Activated naive CD4-positive, alpha-beta T cell (primary cell): ENCODE measurements around the gene GAL3ST3.

ENCODE experiments used
- DNase-seq, 4 experiments: peaks; one replicate each; lab custom pipeline; 2025; lab: John Stamatoyannopoulos, UW

Gene GAL3ST3

DNA sequence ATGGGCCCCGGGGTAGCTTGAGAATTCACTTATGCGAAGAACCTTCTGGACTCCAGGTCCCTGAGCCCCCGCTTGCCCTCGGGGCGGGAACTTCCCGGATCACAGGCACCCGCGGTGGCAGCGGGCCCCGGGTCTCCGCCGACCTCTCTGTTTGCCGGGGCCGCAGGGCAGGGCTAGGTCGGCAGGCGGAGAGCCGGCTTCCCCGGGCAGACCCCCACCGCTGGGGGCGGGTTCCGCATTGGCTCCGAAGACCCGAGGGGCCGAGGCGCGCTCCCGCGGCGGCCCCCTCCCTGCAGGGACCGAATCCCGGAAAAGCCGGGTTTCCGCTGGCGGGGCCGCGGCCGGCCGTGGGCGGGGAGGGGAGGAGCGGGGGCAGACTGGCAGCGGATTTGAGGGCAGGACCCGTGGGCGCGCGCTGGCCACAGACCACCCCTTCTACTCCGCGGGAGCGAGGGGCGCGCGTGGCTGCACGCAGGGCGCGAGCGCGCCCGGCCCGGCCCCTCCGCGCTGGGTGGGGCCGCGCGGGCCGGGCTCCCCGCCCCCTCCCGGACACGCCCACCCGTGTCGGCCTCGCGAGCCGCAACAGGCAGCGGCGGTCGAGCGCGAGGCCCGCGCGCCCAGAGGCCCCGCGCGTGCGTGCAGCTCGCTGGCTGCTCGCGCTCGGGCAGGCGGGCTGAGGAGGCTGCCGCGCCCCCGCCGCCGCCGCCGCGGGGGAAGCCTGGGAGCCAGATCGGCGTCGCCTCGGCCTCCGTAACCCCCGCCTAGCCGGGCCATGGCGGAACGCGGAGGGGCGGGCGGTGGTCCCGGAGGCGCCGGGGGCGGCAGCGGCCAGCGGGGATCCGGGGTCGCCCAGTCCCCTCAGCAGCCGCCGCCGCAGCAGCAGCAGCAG is 21.0 kb upstream of the GAL3ST3 start, which contains the start of gene PACS1:
Gene PACS1 (plus strand): TSS at position 558 of the 889 bp plus-strand sequence. CDS start 215 bp downstream, at position 773.
- DNase-seq: peak; percentile 33 to 73 (median 49)

DNA sequence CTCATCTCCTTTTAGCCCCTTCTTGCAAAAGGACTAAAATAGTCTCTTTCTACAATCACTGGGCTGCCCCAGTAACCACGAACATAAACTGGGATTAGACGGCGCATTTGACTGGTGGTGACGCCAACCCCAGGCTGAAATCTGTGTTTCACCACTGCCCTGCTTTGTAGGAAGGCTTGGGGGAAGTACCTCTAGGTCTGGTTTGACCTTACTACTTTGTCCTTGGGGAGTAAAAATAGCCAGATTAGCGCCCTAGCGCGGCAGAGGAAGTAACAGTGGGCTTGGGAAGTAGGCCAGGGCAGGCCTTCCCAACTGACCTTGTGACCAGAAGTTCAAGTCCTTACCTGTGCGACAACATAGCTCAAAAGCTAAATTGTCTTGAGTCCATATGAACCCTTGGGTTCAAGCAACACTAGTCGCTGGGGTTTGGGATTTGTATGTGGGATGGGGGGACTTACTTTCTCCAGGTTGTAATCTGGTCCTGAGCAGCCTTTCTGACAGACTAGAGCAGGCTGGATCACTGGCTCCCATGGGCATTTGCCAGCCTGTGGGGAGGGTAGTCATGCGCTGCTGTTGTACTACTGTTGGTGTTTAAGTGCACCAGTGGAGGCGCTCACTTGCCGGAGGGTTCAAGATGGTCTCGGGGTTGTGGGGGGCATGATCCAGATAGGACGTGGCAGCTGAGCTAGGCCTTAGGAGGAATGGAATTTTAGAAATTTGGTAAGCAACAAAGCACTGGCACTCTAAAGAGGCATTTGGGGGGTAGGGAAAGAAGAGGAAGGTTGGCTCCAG is 20.2 kb upstream of the GAL3ST3 start:
- no peak for DNase-seq

DNA sequence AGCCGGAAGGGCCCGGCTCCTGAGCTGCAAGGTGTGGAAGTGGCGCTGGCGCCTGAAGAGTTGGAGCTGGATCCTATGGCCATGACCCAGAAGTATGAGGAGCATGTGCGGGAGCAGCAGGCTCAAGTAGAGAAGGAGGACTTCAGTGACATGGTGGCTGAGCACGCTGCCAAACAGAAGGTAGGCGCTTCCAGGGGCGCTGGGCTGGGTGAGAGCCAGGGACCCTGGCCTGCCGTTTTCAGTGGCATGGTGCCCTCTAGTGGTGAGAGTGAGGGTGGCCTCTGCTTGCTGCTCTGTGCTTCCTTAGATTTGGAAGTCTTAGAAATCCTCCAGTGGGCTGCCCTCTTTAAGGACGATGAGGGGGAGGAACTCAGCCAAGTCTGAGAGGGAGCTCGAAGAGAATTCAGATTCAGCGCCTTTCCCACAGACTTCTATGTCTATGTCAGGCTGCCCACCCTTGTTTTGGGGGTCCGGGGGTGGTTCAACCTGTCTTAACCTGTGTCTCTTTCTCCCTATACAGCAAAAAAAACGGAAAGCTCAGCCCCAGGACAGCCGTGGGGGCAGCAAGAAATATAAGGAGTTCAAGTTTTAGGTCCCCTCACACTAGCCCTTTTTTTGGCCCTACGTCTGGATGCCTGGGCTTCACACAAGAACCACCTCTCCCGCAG is 19.3 kb upstream of the GAL3ST3 start:
- DNase-seq: peak; percentile 35 to 62 (median 56)

- no peak for DNase-seq
These were observed 18.7 kb upstream of the GAL3ST3 start for GRCh38 chr11:66067640-66068039.

DNA sequence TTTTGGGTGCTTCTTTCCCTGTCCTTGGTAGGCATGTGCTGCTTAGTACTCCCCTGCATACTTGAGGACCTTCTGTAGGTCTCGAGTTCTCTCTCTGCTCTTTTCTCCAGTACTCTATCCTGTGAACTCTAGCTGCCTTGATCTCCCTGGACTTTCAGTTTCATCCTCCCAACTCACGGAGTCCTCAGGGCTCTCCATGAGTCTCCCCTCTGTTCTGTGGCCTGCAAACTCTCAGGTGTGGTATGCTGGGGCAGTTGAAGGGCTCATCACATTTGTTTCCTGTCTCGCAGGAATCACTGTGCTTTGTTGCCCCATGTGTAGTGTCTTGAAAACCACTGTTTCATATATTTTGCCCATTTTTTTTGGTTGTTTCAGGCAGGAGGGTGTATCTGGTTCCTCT is 17.8 kb upstream of the GAL3ST3 start:
- no peak for DNase-seq

- no peak for DNase-seq
These were observed 15.6 kb upstream of the GAL3ST3 start for GRCh38 chr11:66064571-66064970.

- no peak for DNase-seq
These were observed 14.9 kb upstream of the GAL3ST3 start for GRCh38 chr11:66063900-66064299.

GRCh38 chr11:66062408-66062807 is 13.4 kb upstream of the GAL3ST3 start:
- no peak for DNase-seq

DNA sequence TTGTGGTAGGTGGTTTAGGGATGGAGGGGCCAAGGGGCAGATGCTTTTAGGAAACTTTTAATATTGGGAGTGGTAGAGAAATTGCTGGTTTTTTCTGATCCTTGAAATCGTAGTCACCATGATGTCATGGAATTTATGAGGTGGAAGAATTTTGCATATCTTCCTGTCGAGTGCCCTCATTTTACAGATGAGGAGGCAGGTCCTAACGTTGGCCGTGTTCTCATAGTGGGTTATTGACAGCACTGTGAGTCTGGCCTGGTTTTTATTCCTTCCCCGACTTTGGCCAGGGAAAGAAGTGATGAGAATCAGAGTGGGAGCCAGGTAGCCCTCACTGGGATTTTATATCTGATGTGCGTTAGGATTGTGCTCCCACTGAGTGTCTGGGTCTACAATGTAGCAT is 12.3 kb upstream of the GAL3ST3 start:
- DNase-seq: no peak

- DNase-seq: no peak
These were observed 11.2 kb upstream of the GAL3ST3 start for GRCh38 chr11:66059966-66060680.

DNA sequence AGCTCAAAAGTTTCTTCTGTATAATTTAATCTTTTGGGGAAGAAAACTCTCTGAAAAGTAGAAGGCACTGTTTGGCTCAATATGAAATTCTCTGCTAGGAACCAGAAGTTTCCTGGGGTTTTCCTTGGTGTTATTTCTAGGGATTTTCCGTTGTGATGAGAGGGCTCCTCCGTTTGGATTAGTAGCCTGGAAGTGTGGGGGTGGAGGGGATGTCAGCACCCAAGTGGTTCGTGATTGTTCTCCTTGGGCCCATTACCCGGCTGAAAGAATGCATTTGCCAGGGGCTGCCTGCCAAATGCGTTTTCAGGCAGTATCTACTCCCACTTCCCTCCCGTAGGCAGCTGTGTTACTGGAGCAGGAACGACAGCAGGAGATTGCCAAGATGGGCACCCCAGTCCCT is 7.5 kb upstream of the GAL3ST3 start:
- DNase-seq: no peak

- no peak for DNase-seq
These were observed 6.1 kb upstream of the GAL3ST3 start for GRCh38 chr11:66055021-66055420.

GRCh38 chr11:66052664-66052982 is 3.7 kb upstream of the GAL3ST3 start:
- no peak for DNase-seq

DNA sequence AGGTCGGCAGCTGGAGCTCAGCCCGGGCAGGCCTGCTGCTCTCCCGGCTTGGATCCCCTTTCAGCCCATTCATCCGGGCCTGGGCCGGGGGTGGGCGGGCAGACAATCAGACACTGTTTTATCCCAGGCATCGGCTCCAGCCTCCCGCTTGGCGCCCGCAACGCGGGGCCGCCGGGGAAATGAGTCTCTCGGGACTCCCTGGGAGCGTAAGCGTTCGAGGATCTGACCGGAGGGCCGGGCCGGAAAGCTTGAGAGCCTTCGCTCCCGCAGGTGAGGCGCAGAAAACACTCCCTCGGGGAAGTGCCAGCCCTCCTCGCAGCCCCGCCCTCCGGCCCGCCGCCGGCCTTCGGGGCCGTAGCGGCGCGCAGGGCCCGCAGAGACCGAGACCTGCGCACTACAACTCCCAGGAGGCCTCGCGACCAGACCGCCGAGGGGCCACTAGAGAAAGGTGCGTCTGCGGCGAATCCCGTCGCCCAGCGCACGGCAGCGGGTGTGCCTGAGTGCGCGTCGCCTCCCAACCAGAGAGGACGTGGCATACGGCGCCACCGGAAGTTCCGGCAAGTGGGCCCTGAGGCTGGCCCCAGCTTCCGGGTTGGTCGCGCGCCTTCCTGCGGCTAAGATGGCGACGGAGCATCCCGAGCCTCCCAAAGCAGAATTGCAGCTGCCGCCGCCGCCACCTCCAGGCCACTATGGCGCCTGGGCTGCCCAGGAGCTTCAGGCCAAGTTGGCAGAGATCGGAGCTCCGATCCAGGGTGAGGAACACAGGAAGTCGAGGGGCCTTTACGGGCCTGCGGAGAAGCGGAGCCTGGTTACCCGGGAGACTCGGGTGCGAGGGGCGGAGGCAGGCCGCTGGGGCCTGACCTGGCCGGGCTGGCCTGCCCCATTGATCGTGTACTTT is 3.1 kb upstream of the GAL3ST3 start, which contains the start of gene SF3B2:
Gene SF3B2 (plus strand): TSS at position 599 of the 898 bp plus-strand sequence. CDS start 21 bp downstream, at position 620.
- DNase-seq: peak; percentile 80 to 92 (median 88)

DNA sequence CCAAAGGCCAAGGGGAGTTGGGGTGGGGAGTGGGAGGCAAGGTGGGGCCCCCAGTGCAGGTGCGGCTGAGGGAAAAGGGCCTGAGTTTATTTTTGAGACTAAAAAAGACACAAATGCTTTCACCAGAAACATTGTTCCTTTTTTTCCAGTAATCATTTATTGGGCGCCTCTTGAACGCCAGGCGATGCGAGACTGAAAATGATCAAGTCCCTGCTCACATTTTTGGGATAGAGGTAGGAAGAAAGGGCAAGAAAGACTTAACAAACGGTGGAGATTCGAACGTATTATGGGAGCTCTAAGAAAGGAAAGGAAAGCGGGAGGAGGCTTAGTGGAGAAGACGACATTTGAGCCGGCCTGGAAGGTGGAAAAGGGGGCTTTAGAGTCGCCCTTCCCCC is 2.4 kb upstream of the GAL3ST3 start:
- DNase-seq: no peak

DNA sequence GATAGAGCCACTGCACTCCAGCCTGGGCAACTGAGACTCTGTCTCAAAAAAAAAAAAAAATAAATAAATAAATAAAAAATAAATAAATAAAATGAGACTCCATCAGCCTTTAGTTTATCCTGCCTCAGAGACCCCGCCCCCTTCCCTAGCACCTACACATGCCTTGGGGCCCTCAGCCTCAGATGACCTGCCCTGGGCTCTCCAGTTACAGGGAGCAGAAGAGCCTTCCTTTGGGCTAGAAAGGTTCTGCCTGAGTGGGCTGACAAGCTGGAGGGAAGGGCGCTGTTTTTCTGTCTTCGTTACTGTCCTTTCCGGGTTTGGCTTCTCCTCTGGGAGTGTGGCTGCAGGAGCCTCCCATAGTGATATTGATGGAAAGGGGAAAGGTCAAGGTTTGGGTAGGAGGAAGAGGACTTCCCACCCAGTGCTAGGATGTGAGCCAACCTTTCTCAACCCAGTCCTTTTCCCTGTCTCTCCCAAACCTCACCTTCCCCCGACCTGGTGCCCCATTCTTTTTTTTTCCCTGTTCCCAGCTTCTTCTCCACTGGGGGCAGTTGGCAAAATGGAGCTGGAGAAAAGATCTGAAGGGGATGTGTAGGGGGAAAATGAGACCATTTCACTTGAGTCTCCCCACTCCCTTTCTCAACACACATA is 1.7 kb upstream of the GAL3ST3 start:
- no peak for DNase-seq

DNA sequence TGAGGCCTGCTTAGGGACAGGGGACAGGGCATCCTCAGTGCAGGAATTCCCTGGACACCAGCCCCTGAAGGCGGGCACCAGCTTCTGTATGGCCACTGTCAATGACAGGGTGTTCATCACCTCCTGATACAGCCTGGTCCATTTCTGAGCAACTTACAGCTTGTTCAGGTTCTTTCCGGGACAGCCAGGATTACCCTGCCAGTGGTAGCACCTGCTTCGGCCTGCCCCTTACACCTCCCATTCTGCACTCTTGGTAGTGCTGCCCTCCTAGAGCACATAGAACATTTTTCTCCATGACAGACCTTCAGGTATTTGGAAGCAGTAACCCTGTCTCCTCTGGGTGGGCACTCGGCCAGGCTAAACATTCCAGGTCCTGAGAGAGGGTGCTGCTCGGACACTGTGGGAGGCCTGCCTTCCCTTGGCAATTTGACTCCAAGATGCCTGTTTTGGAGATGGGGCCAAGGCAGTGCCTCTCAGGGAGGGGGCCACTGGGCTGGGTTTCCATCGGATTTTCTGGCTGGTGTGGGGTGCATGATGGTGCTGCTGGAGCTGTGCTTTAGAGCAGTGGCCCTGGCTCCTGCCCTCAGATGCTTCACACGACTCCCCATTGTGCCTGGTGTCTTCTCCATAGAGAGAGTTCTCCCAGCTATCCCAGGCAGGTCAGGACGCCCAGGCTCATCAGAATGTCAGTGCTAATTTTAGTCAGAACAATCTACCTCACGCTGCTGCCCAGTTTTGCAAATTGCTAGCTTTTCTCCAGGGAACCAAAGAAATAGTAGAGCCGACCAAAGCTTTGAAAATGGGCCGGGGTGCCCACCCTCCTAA is 1.2 kb downstream of the GAL3ST3 start:
- no peak for DNase-seq

DNA sequence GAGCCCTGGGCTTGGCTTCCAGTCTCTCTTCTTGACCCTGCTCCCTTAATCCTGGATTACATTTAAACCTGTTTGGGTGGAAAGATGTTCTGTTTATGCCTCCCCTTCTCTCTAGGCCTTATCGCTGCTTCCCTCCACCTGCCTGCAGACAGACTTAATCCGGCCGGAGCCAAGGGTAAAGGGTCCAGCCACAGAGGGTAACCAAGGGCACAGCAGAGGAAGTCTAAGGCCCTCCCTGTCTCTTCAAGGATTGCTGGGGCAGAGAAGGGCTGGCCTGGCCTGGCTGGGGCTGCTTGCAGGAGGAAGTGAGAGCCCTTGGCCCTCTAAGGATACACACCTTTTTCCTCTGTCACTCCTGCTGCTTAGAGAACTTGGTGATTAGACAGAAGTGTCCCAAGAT is 2.1 kb downstream of the GAL3ST3 start:
- no peak for DNase-seq

GRCh38 chr11:66045177-66045639 is 3.8 kb downstream of the GAL3ST3 start:
- DNase-seq: peak; percentile 51 to 77 (median 74)
